ENCODE measurements around the gene SDCCAG8. TPM values are rescaled to one million over a fixed set of nuclear protein-coding genes. Genes with fewer than 3 reads are reported as not detected.

The SDCCAG8 gene
- total RNA-seq, 1 donor from 2014 or later = 24.5 TPM

DNA sequence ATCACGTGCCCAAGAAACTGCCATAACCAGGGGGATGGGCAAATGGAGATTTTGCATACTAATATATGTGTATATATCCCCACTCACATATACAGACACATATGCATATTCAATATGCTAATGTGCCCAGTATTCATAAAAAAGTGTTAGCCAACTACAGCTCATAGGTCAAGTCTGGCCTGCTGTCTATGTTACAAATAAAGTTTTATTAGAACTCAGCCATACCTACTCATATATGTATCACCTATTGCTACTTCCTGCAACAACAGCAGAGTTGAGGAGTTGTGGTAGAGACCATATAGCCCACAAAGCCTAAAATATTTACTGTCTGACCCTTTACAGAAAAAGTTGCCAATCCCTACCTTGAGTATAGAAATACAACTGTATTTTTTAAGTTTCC is 93.3 kb downstream of the SDCCAG8 start:
- Histone ChIP-seq H3K4me2 (ENCODE audit: low read length) (no peak overlapping the region), H3K79me2 (ENCODE audit: insufficient read depth, low read length) (no peaks in the 10 kb centered on the region), H3K9ac (ENCODE audit: low read length) (no peak overlapping the region), H2AFZ (ENCODE audit: low read depth, low read length) (no peak overlapping the region), H3K36me3 (ENCODE audit: insufficient read depth, low read length) (peaks cover 10% of the 10 kb centered on the region), H3K27ac (ENCODE audit: low read depth, low read length) (no peak overlapping the region), H3K27me3 (ENCODE audit: insufficient read depth, low read length) (no peaks in the 10 kb centered on the region), H3K9me3 (ENCODE audit: insufficient read depth, low read depth, low read length) (no peaks in the 10 kb centered on the region), H3K4me1 (ENCODE audit: insufficient read depth, low read length) (no peaks in the 10 kb centered on the region), H4K20me1 (ENCODE audit: insufficient read depth, low read length) (no peaks in the 10 kb centered on the region), H3K4me3 (ENCODE audit: insufficient read depth, low read depth, low read length) (no peak overlapping the region)
- H3K36me3 Mint-ChIP-seq (ENCODE audit: low read depth, unreplicated experiment) = peaks cover 2% of the 10 kb centered on the region
- no peaks in the 10 kb centered on the region for H3K27me3 Mint-ChIP-seq (ENCODE audit: low read depth, unreplicated experiment)
- peaks cover 13% of the 10 kb centered on the region for H3K4me1 Mint-ChIP-seq (ENCODE audit: low read depth, unreplicated experiment)
- no peak overlapping the region for H3K27ac Mint-ChIP-seq (ENCODE audit: unreplicated experiment)
- no peak for TF ChIP-seq EZH2 (IDR thresholded peaks at IDR 0.05; ENCODE audit: insufficient read depth, low read length)
- TF ChIP-seq, protein P1, sequence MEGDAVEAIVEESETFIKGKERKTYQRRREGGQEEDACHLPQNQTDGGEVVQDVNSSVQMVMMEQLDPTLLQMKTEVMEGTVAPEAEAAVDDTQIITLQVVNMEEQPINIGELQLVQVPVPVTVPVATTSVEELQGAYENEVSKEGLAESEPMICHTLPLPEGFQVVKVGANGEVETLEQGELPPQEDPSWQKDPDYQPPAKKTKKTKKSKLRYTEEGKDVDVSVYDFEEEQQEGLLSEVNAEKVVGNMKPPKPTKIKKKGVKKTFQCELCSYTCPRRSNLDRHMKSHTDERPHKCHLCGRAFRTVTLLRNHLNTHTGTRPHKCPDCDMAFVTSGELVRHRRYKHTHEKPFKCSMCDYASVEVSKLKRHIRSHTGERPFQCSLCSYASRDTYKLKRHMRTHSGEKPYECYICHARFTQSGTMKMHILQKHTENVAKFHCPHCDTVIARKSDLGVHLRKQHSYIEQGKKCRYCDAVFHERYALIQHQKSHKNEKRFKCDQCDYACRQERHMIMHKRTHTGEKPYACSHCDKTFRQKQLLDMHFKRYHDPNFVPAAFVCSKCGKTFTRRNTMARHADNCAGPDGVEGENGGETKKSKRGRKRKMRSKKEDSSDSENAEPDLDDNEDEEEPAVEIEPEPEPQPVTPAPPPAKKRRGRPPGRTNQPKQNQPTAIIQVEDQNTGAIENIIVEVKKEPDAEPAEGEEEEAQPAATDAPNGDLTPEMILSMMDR (IDR thresholded peaks at IDR 0.05; ENCODE audit: insufficient read depth, low read depth, low read length) = no peak
- FAIRE-seq (no peak), DNase-seq (ENCODE audit: low read depth) (no peak)
- H3K9me3 Mint-ChIP-seq (ENCODE audit: unreplicated experiment) = no peaks in the 10 kb centered on the region
- H3K4me3 Mint-ChIP-seq (ENCODE audit: unreplicated experiment) = no peak overlapping the region

DNA sequence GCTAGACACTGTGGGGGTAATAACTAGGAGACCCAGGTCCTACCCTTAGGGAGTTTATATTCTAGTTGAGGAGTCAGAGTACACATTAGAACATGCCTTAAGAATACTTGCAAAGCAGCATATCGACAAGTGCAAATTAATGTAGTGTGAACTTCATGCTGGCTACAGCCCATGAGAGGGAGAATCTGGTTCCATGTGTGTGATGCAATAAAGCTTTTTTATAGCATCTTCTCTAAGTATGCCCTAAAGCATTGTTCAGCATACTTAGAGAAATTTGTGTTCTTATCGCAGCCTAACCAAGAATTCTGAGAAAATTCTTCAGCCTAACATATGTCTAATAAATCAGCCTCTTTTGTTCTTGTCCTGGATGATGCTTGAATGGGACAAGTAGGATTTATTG is 95.5 kb downstream of the SDCCAG8 start:
- no peak overlapping the region for H3K4me3 Mint-ChIP-seq (ENCODE audit: unreplicated experiment)
- Histone ChIP-seq H3K9me3 (ENCODE audit: insufficient read depth, low read depth, low read length) (no peaks in the 10 kb centered on the region), H3K4me2 (ENCODE audit: low read length) (no peak overlapping the region), H2AFZ (ENCODE audit: low read depth, low read length) (no peak overlapping the region), H3K36me3 (ENCODE audit: insufficient read depth, low read length) (peaks cover 10% of the 10 kb centered on the region), H3K4me3 (ENCODE audit: insufficient read depth, low read depth, low read length) (no peak overlapping the region), H3K9ac (ENCODE audit: low read length) (no peak overlapping the region), H3K79me2 (ENCODE audit: insufficient read depth, low read length) (no peaks in the 10 kb centered on the region), H3K27ac (ENCODE audit: low read depth, low read length) (no peak overlapping the region), H3K27me3 (ENCODE audit: insufficient read depth, low read length) (no peaks in the 10 kb centered on the region), H3K4me1 (ENCODE audit: insufficient read depth, low read length) (no peaks in the 10 kb centered on the region), H4K20me1 (ENCODE audit: insufficient read depth, low read length) (no peaks in the 10 kb centered on the region)
- peaks cover 13% of the 10 kb centered on the region for H3K4me1 Mint-ChIP-seq (ENCODE audit: low read depth, unreplicated experiment)
- no peaks in the 10 kb centered on the region for H3K9me3 Mint-ChIP-seq (ENCODE audit: unreplicated experiment)
- no peak for TF ChIP-seq EZH2 (IDR thresholded peaks at IDR 0.05; ENCODE audit: insufficient read depth, low read length)
- TF ChIP-seq, protein P1 (IDR thresholded peaks at IDR 0.05; ENCODE audit: insufficient read depth, low read depth, low read length) = no peak
- no peak for FAIRE-seq
- H3K36me3 Mint-ChIP-seq (ENCODE audit: low read depth, unreplicated experiment) = peaks cover 2% of the 10 kb centered on the region
- no peak overlapping the region for H3K27ac Mint-ChIP-seq (ENCODE audit: unreplicated experiment)
- no peaks in the 10 kb centered on the region for H3K27me3 Mint-ChIP-seq (ENCODE audit: low read depth, unreplicated experiment)
- DNase-seq (ENCODE audit: low read depth) = no peak

DNA sequence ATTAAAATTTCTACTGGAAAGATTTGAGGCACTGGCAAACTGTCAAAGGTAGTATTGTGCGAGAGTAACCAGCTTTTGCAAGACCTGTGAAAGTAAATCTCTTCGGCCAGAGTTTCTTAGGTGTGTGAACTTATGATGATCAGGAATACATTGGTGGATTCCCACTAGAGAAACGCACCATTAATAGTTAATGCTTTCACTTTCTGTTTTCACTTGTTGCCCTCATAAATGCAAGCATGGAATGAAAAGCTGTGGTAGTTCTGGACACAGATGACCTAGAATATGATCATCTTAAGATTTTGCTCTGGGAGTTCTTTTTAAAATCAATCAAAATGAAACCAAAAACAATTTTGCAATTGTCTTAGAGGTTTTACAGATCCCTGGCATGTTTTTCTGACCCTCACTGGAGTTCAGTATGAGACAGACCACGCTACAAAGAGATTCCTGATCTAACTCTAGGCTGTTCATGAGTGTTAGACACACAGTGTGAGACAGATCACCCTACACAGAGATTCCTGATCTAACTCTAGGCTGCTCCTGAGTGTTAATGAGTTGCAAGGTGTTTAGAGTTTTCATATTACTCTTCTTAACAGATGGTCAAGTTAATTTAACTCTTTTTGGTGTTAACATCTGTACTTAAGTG is 98.8 kb downstream of the SDCCAG8 start:
- no peak for FAIRE-seq
- H3K27ac ChIP-seq (ENCODE audit: low read depth, low read length) = no peak overlapping the region

More for the DNA sequence above, 98.8 kb downstream of the SDCCAG8 start:
- peaks cover 6% of the 10 kb centered on the region for H3K36me3 ChIP-seq (ENCODE audit: insufficient read depth, low read length)
- H3K4me2 ChIP-seq (ENCODE audit: low read length) = peak overlapping the region; percentile 50
- no peaks in the 10 kb centered on the region for H3K4me1 ChIP-seq (ENCODE audit: insufficient read depth, low read length)
- no peak overlapping the region for H2AFZ ChIP-seq (ENCODE audit: low read depth, low read length)
- no peaks in the 10 kb centered on the region for H3K36me3 Mint-ChIP-seq (ENCODE audit: low read depth, unreplicated experiment)
- H3K4me1 Mint-ChIP-seq (ENCODE audit: low read depth, unreplicated experiment) = peaks cover 6% of the 10 kb centered on the region
- peak; percentile 11 for DNase-seq (ENCODE audit: low read depth)
- H3K27ac Mint-ChIP-seq (ENCODE audit: unreplicated experiment) = no peak overlapping the region
- no peaks in the 10 kb centered on the region for H3K27me3 Mint-ChIP-seq (ENCODE audit: low read depth, unreplicated experiment)
- no peak overlapping the region for H3K9ac ChIP-seq (ENCODE audit: low read length)
- no peaks in the 10 kb centered on the region for H3K9me3 ChIP-seq (ENCODE audit: insufficient read depth, low read depth, low read length)
- H3K4me3 Mint-ChIP-seq (ENCODE audit: unreplicated experiment) = no peak overlapping the region
- TF ChIP-seq, protein P1 (IDR thresholded peaks at IDR 0.05; ENCODE audit: insufficient read depth, low read depth, low read length) = no peak
- TF ChIP-seq EZH2 (IDR thresholded peaks at IDR 0.05; ENCODE audit: insufficient read depth, low read length) = no peak
- no peaks in the 10 kb centered on the region for H4K20me1 ChIP-seq (ENCODE audit: insufficient read depth, low read length)
- no peaks in the 10 kb centered on the region for H3K79me2 ChIP-seq (ENCODE audit: insufficient read depth, low read length)
- H3K9me3 Mint-ChIP-seq (ENCODE audit: unreplicated experiment) = no peaks in the 10 kb centered on the region
- H3K4me3 ChIP-seq (ENCODE audit: insufficient read depth, low read depth, low read length) = no peak overlapping the region
- H3K27me3 ChIP-seq (ENCODE audit: insufficient read depth, low read length) = no peaks in the 10 kb centered on the region

Data from astrocyte (in vitro differentiated cells and primary cell).